ENCODE results near the gene PIP5K1B. TPM values are rescaled to one million over a fixed set of nuclear protein-coding genes. Genes with fewer than 3 reads are reported as not detected.

PIP5K1B gene
- total RNA-seq, 4 donors from 2014 or later = 1.2 to 2.6 (median 2.0) TPM

GRCh38 chr9:68912561-68912960 is 207.5 kb downstream of the PIP5K1B start:
- no peak overlapping the region for H3K27ac ChIP-seq
- DNase-seq (no peak), ATAC-seq (no peak)
- no peak for TF ChIP-seq POLR2A (IDR thresholded peaks at IDR 0.05)
- TF ChIP-seq, protein P1, sequence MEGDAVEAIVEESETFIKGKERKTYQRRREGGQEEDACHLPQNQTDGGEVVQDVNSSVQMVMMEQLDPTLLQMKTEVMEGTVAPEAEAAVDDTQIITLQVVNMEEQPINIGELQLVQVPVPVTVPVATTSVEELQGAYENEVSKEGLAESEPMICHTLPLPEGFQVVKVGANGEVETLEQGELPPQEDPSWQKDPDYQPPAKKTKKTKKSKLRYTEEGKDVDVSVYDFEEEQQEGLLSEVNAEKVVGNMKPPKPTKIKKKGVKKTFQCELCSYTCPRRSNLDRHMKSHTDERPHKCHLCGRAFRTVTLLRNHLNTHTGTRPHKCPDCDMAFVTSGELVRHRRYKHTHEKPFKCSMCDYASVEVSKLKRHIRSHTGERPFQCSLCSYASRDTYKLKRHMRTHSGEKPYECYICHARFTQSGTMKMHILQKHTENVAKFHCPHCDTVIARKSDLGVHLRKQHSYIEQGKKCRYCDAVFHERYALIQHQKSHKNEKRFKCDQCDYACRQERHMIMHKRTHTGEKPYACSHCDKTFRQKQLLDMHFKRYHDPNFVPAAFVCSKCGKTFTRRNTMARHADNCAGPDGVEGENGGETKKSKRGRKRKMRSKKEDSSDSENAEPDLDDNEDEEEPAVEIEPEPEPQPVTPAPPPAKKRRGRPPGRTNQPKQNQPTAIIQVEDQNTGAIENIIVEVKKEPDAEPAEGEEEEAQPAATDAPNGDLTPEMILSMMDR (IDR thresholded peaks at IDR 0.05 in 4 of 5, conservative IDR thresholded peaks at IDR 0.05 in 1 of 5) = no peak
- H3K4me3 ChIP-seq = no peak overlapping the region
- H3K27me3 ChIP-seq = no peaks in the 10 kb centered on the region
- no peaks in the 10 kb centered on the region for H3K36me3 ChIP-seq
- H3K4me1 ChIP-seq = peaks cover 0 to 3% of the 10 kb centered on the region in 2 donors
- no peaks in the 10 kb centered on the region for H3K9me3 ChIP-seq
- intact Hi-C loops (cut with DNase I; ENCODE audit: low total_unique reads) (loop anchor here (10.0 kb wide), 1 partner anchor 62 kb away; no protein-coding TSS in a partner anchor), in situ Hi-C loops (cut with MboI; ENCODE audit: low sequenced_read_pairs in 4 of 4) (loop anchor here in 1 of 4 donors (10.0 kb wide), 1 partner anchor 52 kb away; no protein-coding TSS in a partner anchor)

- H3K27ac ChIP-seq = no peak overlapping the region
Measured at GRCh38 chr9:68913054-68913453, 208.0 kb downstream of the PIP5K1B start.

GRCh38 chr9:68914751-68915150 is 209.7 kb downstream of the PIP5K1B start:
- H3K27ac ChIP-seq = no peak overlapping the region
- H3K4me1 ChIP-seq = peaks cover 0 to 3% of the 10 kb centered on the region in 2 donors
- no peaks in the 10 kb centered on the region for H3K27me3 ChIP-seq
- in situ Hi-C loops (cut with MboI; ENCODE audit: low sequenced_read_pairs in 4 of 4) (loop anchor here in 1 of 4 donors (10.0 kb wide), 1 partner anchor 50 kb away; no protein-coding TSS in a partner anchor), intact Hi-C loops (cut with DNase I; ENCODE audit: low total_unique reads) (loop anchor here (10.0 kb wide), 1 partner anchor 60 kb away; no protein-coding TSS in a partner anchor)
- no peak overlapping the region for H3K4me3 ChIP-seq
- ATAC-seq (no peak), DNase-seq (no peak)
- H3K9me3 ChIP-seq = no peaks in the 10 kb centered on the region
- TF ChIP-seq, protein P1 (IDR thresholded peaks at IDR 0.05 in 4 of 5, conservative IDR thresholded peaks at IDR 0.05 in 1 of 5) = no peak
- no peak for TF ChIP-seq POLR2A (IDR thresholded peaks at IDR 0.05)
- no peaks in the 10 kb centered on the region for H3K36me3 ChIP-seq

More at GRCh38 chr9:68913054-68913453, 208.0 kb downstream of the PIP5K1B start:
- intact Hi-C loops (cut with DNase I; ENCODE audit: low total_unique reads) = loop anchor here (10.0 kb wide), 1 partner anchor 62 kb away; no protein-coding TSS in a partner anchor
- Histone ChIP-seq H3K4me1 (peaks cover 0 to 3% of the 10 kb centered on the region in 2 donors), H3K27me3 (no peaks in the 10 kb centered on the region), H3K4me3 (no peak overlapping the region), H3K36me3 (no peaks in the 10 kb centered on the region), H3K9me3 (no peaks in the 10 kb centered on the region)
- ATAC-seq = no peak
- in situ Hi-C loops (cut with MboI; ENCODE audit: low sequenced_read_pairs in 4 of 4) = loop anchor here in 1 of 4 donors (10.0 kb wide), 1 partner anchor 52 kb away; no protein-coding TSS in a partner anchor
- no peak for TF ChIP-seq POLR2A (IDR thresholded peaks at IDR 0.05)
- TF ChIP-seq, protein P1 (IDR thresholded peaks at IDR 0.05 in 4 of 5, conservative IDR thresholded peaks at IDR 0.05 in 1 of 5) = no peak
- no peak for DNase-seq

GRCh38 chr9:68919661-68920060 is 214.6 kb downstream of the PIP5K1B start:
- in situ Hi-C loops (cut with MboI; ENCODE audit: low sequenced_read_pairs in 4 of 4) = loop anchor here in 1 of 4 donors (10.0 kb wide), 1 partner anchor 45 kb away; no protein-coding TSS in a partner anchor

More at GRCh38 chr9:68919661-68920060, 214.6 kb downstream of the PIP5K1B start:
- intact Hi-C loops (cut with DNase I; ENCODE audit: low total_unique reads) = loop anchor here (10.0 kb wide), 1 partner anchor 55 kb away; no protein-coding TSS in a partner anchor
- no peaks in the 10 kb centered on the region for H3K9me3 ChIP-seq
- no peak for TF ChIP-seq POLR2A (IDR thresholded peaks at IDR 0.05)
- TF ChIP-seq, protein P1 (IDR thresholded peaks at IDR 0.05 in 4 of 5, conservative IDR thresholded peaks at IDR 0.05 in 1 of 5) = no peak
- H3K4me3 ChIP-seq = no peak overlapping the region
- H3K4me1 ChIP-seq = peaks cover 0 to 3% of the 10 kb centered on the region in 2 donors
- H3K27ac ChIP-seq = no peak overlapping the region
- DNase-seq (no peak), ATAC-seq (no peak)
- no peaks in the 10 kb centered on the region for H3K36me3 ChIP-seq
- no peaks in the 10 kb centered on the region for H3K27me3 ChIP-seq
